Fibroblast of lung (primary cell): Measurements from ENCODE around the gene ANO10.

Experiments
- EZH2 ChIP-seq: IDR thresholded peaks from 2 replicates; pipeline ENCODE4 v1.5.1; 2012; ENCODE audit warnings: low read length, control low read depth, mild to moderate bottlenecking; ENCODE audit errors: missing control alignments
- TF ChIP-seq, protein P1 (sequence below), 2 donors: IDR thresholded peaks in 1 of 2; conservative IDR thresholded peaks in 1 of 2; 1 replicate in 1 of 2; 2 replicates in 1 of 2; pipeline ENCODE4 v1.5.1; 2011 to 2012; ENCODE audit warnings: low read length in 2 of 2, control low read depth in 1 of 2, inconsistent platforms in 1 of 2, low read depth in 1 of 2, mild to moderate bottlenecking in 1 of 2

DNA sequence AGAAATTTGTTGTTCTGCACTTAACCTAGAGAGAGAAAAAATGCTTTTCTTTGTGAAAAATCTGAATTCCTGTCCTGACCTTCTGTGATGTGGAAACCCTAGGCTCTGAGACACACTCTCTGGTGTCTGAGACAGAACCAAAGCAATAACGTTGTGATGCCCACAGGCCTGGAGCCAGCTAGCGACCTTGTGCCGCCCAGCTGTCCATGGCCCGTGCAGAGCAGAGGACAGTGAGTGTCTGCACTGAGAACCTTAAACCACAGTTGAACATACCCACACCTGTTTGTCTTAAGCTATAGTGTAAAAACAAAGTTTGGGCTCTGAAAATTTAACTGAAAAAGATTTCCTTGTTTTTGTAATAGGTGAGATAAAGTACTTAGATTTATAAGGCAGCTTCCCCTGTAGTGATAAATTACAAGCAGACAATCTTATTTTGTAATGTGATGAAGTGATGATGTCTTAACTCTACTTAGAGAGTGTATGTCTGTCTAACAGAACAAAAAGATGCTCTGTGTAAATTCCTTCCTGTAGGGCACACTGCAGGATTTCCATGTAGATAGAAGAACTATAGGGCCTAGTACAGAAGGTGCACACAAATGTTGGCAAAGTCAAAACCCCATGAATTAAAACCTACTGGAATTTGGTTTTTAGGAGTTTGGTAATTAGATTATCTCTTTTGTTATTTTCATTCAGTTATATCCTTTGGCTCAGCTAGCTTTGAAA lies 272.8 kb downstream of the ANO10 start:
- TF ChIP-seq, protein P1, sequence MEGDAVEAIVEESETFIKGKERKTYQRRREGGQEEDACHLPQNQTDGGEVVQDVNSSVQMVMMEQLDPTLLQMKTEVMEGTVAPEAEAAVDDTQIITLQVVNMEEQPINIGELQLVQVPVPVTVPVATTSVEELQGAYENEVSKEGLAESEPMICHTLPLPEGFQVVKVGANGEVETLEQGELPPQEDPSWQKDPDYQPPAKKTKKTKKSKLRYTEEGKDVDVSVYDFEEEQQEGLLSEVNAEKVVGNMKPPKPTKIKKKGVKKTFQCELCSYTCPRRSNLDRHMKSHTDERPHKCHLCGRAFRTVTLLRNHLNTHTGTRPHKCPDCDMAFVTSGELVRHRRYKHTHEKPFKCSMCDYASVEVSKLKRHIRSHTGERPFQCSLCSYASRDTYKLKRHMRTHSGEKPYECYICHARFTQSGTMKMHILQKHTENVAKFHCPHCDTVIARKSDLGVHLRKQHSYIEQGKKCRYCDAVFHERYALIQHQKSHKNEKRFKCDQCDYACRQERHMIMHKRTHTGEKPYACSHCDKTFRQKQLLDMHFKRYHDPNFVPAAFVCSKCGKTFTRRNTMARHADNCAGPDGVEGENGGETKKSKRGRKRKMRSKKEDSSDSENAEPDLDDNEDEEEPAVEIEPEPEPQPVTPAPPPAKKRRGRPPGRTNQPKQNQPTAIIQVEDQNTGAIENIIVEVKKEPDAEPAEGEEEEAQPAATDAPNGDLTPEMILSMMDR (conservative IDR thresholded peaks at IDR 0.05 in 1 of 2, IDR thresholded peaks at IDR 0.05 in 1 of 2; ENCODE audit: low read depth in 1 of 2, low read length in 2 of 2): no peak
- no peak for TF ChIP-seq EZH2
